Measurements from ENCODE around the gene TET1.
"Not testable (repeated sequence)": the region's sequence is repeated elsewhere in the genome, so short reads cannot be mapped to it uniquely, and the experiment has no call there.

TET1 gene

DNA sequence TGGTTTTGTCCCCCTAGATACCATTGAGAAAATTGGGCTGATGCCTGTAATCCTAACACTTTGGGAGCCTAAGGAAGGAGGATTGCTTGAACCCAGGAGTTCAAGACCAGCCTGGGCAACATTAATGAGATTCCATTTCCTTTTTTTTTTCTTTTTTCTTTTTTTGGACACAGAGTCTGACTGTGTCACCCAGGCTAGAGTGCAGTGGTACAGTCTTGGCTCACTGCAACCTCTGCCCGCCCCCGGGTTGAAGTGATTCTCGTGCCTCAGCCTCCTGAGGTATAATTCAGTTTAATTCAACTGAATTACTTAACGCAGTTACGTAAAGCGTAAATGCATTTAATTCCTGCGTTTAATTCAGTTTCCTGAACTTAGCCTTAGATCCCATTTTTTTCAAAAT is 174.2 kb downstream of the TET1 start:
- Mint-ChIP-seq H3K36me3 (peaks cover 48% of the 10 kb centered on the region), H3K9me3 (no peaks in the 10 kb centered on the region), H3K4me3 (no peak overlapping the region), H3K4me1 (peaks cover 7% of the 10 kb centered on the region), H3K27me3 (no peaks in the 10 kb centered on the region), H3K27ac (no peak overlapping the region)
- CTCF ChIA-PET = no interaction called here
- no peak for DNase-seq

- Mint-ChIP-seq H3K9me3 (no peaks in the 10 kb centered on the region), H3K27ac (no peak overlapping the region), H3K4me1 (peaks cover 8% of the 10 kb centered on the region), H3K27me3 (no peaks in the 10 kb centered on the region), H3K4me3 (no peak overlapping the region), H3K36me3 (peaks cover 50% of the 10 kb centered on the region)
- CTCF ChIA-PET = interaction anchor here (0.6 kb wide), 1 partner anchor 341 kb away, joined by 5 read pairs; no protein-coding TSS in a partner anchor
- no peak for DNase-seq
Measured at GRCh38 chr10:68735119-68735518, 175.0 kb downstream of the TET1 start.

DNA sequence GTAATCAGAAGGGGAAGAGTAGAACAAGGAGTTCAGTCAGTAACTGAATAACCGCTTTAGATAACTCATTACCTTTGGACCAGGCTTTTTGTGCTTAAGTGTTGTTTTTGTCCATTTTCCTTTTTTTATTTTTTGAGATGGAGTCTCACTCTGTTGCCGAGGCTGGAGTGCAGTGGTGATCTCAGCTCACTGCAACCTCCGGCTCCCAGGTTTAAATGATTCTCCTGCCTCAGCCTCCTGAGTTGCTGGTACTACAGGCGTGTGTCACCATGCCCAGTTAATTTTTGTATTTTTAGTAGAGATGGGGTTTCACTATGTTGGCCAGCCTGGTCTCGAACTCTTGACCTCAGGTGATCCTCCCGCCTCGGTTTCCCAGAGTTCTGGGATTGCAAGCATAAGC is 175.6 kb downstream of the TET1 start:
- H3K36me3 Mint-ChIP-seq = peaks cover 51% of the 10 kb centered on the region
- H3K27me3 Mint-ChIP-seq, H3K4me1 Mint-ChIP-seq, H3K27ac Mint-ChIP-seq, H3K4me3 Mint-ChIP-seq, H3K9me3 Mint-ChIP-seq, DNase-seq: not testable (repeated sequence)
- CTCF ChIA-PET = interaction anchor here (0.6 kb wide), 1 partner anchor 342 kb away, joined by 5 read pairs; no protein-coding TSS in a partner anchor

- DNase-seq, H3K4me1 Mint-ChIP-seq, H3K4me3 Mint-ChIP-seq, H3K27me3 Mint-ChIP-seq, H3K9me3 Mint-ChIP-seq, H3K27ac Mint-ChIP-seq, CTCF ChIA-PET: not testable (repeated sequence)
- H3K36me3 Mint-ChIP-seq = peaks cover 46% of the 10 kb centered on the region
Measured at GRCh38 chr10:68740676-68741075, 180.5 kb downstream of the TET1 start.

GRCh38 chr10:68742397-68742796 is 182.3 kb downstream of the TET1 start:
- Mint-ChIP-seq H3K9me3 (no peaks in the 10 kb centered on the region), H3K36me3 (peaks cover 36% of the 10 kb centered on the region), H3K4me3 (no peak overlapping the region), H3K27ac (no peak overlapping the region), H3K27me3 (no peaks in the 10 kb centered on the region), H3K4me1 (peaks cover 4% of the 10 kb centered on the region)
- CTCF ChIA-PET = no interaction called here
- no peak for DNase-seq

Data from activated naive CD4-positive, alpha-beta T cell treated with anti-CD3 and anti-CD28 coated beads, Interleukin-2, amount 10 ng/mL, durations not matched to agents 7 days and 5 days (primary cell).